HL-60 (cell line): ENCODE data around the gene MMP21.

Source experiments
- DNase-seq, 2 experiments: peaks; one replicate each; pipeline ENCODE4 v3.0.0-alpha.2; 2010 to 2020; ENCODE audit warnings: low read depth in 1 of 2, low spot score in 1 of 2
- H3K27ac ChIP-seq: fragments of 250-450 bp; sonication (Bioruptor Pico); replicated peaks from 2 replicates; pipeline ENCODE4 v1.5.1; 2020; ENCODE audit warnings: mild to moderate bottlenecking, moderate library complexity
- H3K27me3 ChIP-seq: fragments of 250-450 bp; sonication (Bioruptor Pico); 2 replicates; pipeline ENCODE4 v1.5.1; 2021; ENCODE audit warnings: mild to moderate bottlenecking, moderate library complexity; ENCODE audit not compliant: insufficient read depth, poor library complexity, severe bottlenecking
- H3K4me3 ChIP-seq: replicated peaks from 2 replicates; pipeline ENCODE4 v1.5.1; 2011; ENCODE audit warnings: mild to moderate bottlenecking, control low read depth, low read length; ENCODE audit not compliant: insufficient read depth
- CTCF ChIP-seq: IDR thresholded peaks from one replicate; pipeline ENCODE4 v1.5.1; 2011; ENCODE audit warnings: low read length, control low read depth, inconsistent platforms; ENCODE audit not compliant: insufficient read depth
- GABPA ChIP-seq: IDR thresholded peaks from 2 replicates; pipeline ENCODE4 v1.6.1; 2012; ENCODE audit warnings: low read depth
- POLR2AphosphoS5 ChIP-seq: IDR thresholded peaks from 2 replicates; pipeline ENCODE4 v1.6.1; 2012; ENCODE audit warnings: low read depth
- REST ChIP-seq: IDR thresholded peaks from 2 replicates; pipeline ENCODE4 v1.6.1; 2012; ENCODE audit warnings: low read depth; ENCODE audit not compliant: insufficient replicate concordance
- SPI1 ChIP-seq: IDR thresholded peaks from 2 replicates; pipeline ENCODE4 v1.6.1; 2012; ENCODE audit warnings: low read depth, mild to moderate bottlenecking, borderline replicate concordance
- long read RNA-seq: library from polyadenylated mRNA; unstranded; transcript quantifications from one replicate; pipeline ENCODE4 v2.0.0, GENCODE V29; 2020

MMP21 gene
- long read RNA-seq = 0 reads

GRCh38 chr10:125775491-125776106, at the start of gene MMP21:
Gene MMP21 (minus strand): TSS chr10:125775821. CDS start chr10:125775821, 0 bp downstream.
- Histone ChIP-seq H3K27me3 (no peaks in the 10 kb centered on the region), H3K4me3 (no peak within 1 kb of the TSS), H3K27ac (no peak within 1 kb of the TSS)
- no peak for TF ChIP-seq POLR2AphosphoS5
- TF ChIP-seq REST = no peak
- no peak for TF ChIP-seq SPI1
- no peak for TF ChIP-seq CTCF
- TF ChIP-seq GABPA = no peak
- no peak for DNase-seq

DNA sequence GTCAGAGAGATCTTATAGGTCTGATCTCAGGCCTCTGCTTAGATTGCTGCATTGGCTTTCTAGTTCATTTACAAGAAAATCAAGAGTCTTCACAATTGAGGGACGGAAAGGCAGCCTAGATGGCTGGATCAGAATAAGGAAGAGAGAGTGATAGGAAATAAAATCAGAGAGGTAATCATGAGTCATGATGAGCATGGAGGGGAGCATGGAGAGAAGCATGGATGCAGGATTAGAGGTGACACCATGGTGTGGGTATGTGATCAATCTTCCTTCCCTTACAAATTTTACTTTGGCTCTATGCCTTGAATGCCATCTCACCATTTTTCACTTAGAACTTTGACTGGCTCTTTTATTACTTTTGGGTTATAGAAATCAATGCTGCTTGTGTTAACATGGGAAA, 49.1 kb upstream of the MMP21 start:
- DNase-seq = no peak
- H3K27ac ChIP-seq = peak overlapping the region; percentile 100

GRCh38 chr10:125823663-125824251, 48.1 kb upstream of the MMP21 start:
- Histone ChIP-seq H3K27me3 (no peaks in the 10 kb centered on the region), H3K4me3 (peak overlapping the region; percentile 70), H3K27ac (peak overlapping the region; percentile 100)
- no peak for DNase-seq
- TF ChIP-seq SPI1 = no peak
- no peak for TF ChIP-seq REST
- no peak for TF ChIP-seq GABPA
- TF ChIP-seq CTCF = no peak
- TF ChIP-seq POLR2AphosphoS5 = no peak

More for the DNA sequence above, 49.1 kb upstream of the MMP21 start:
- Histone ChIP-seq H3K4me3 (peak overlapping the region; percentile 70), H3K27me3 (no peaks in the 10 kb centered on the region)
- TF ChIP-seq CTCF (no peak), GABPA (no peak)
